IMR-90 (cell line): ENCODE measurements around the gene ITPR3. TPM values are rescaled to one million over a fixed set of nuclear protein-coding genes. Genes with fewer than 3 reads are reported as not detected.

Experiments
- ATAC-seq: fragments of 200-7000 bp; cut with Tn5 transposase; 2 replicates; pipeline ENCODE4 v1.9.1; 2020; ENCODE audit warnings: low read depth, mild to moderate bottlenecking, moderate library complexity
- BruUV-seq: library from RNA; stranded (reverse); fragments of 400-500 nt; replicated peaks from 2 replicates; lab custom pipeline; 2021; lab: Mats Ljungman, UMichigan
- CTCF ChIA-PET: fragments of 300-600 bp; formaldehyde crosslinking; extraction: SDS; loops from one replicate; lab custom pipeline; 2021; ENCODE audit warnings: antibody characterized with exemption; lab: Yijun Ruan, JAX
- POLR2A ChIA-PET: fragments of 300-600 bp; sonication (Branson Sonifier 250); formaldehyde crosslinking; loops from one replicate; lab custom pipeline; 2022; ENCODE audit warnings: antibody characterized with exemption; ENCODE audit not compliant: unreplicated experiment; lab: Charles Lee
- DNase-seq: peaks from one replicate; pipeline ENCODE4 v3.0.0; 2013
- H2AFZ ChIP-seq: replicated peaks from 2 replicates; pipeline ENCODE3; 2013; ENCODE audit warnings: low read length, mild to moderate bottlenecking; ENCODE audit not compliant: poor library complexity
- H2AK5ac ChIP-seq: 2 replicates; pipeline ENCODE4 v1.6.1; 2013; ENCODE audit warnings: low read depth, low read length, inconsistent platforms
- H2AK9ac ChIP-seq: replicated peaks from 2 replicates; pipeline ENCODE3; 2013; ENCODE audit warnings: mild to moderate bottlenecking, low read depth, low read length, moderate library complexity; ENCODE audit not compliant: poor library complexity
- H2BK120ac ChIP-seq: 2 replicates; pipeline ENCODE4 v1.6.1; 2013; ENCODE audit warnings: low read depth, low read length, inconsistent platforms
- H2BK15ac ChIP-seq: 3 replicates; pipeline ENCODE4 v1.6.1; 2013; ENCODE audit warnings: low read depth, low read length, inconsistent platforms
- H2BK20ac ChIP-seq: 2 replicates; pipeline ENCODE4 v1.6.1; 2013; ENCODE audit warnings: low read depth, mild to moderate bottlenecking, inconsistent platforms, low read length, moderate library complexity
- H2BK5ac ChIP-seq: 2 replicates; pipeline ENCODE4 v1.6.1; 2013; ENCODE audit warnings: mild to moderate bottlenecking, low read depth, low read length, inconsistent platforms; ENCODE audit not compliant: poor library complexity, severe bottlenecking
- H3K14ac ChIP-seq: replicated peaks from 2 replicates; pipeline ENCODE4 v1.6.1; 2013; ENCODE audit warnings: low read depth, low read length, inconsistent platforms
- H3K18ac ChIP-seq: 2 replicates; pipeline ENCODE4 v1.6.1; 2013; ENCODE audit warnings: low read depth, low read length, control low read depth
- H3K23ac ChIP-seq: 2 replicates; pipeline ENCODE4 v1.6.1; 2013; ENCODE audit warnings: low read depth, low read length, inconsistent platforms
- H3K27ac ChIP-seq: 2 replicates; pipeline ENCODE4 v1.5.1; 2013; ENCODE audit warnings: mild to moderate bottlenecking, control low read depth, low read length; ENCODE audit not compliant: insufficient read depth
- H3K27me3 ChIP-seq: 2 replicates; pipeline ENCODE4 v1.6.1; 2013; ENCODE audit warnings: low read length; ENCODE audit not compliant: control insufficient read depth, insufficient read depth
- H3K36me3 ChIP-seq: 2 replicates; pipeline ENCODE4 v1.6.1; 2013; ENCODE audit warnings: low read length, mixed read lengths; ENCODE audit not compliant: control insufficient read depth, insufficient read depth
- H3K4ac ChIP-seq: 2 replicates; pipeline ENCODE4 v1.6.1; 2013; ENCODE audit warnings: low read depth, low read length, inconsistent platforms
- H3K4me1 ChIP-seq: 2 replicates; pipeline ENCODE4 v1.6.1; 2013; ENCODE audit warnings: low read length, mixed read lengths; ENCODE audit not compliant: control insufficient read depth, insufficient read depth
- H3K4me2 ChIP-seq: 2 replicates; pipeline ENCODE4 v1.6.1; 2013; ENCODE audit warnings: low read depth, mild to moderate bottlenecking, control low read depth, low read length, moderate library complexity
- H3K4me3 ChIP-seq: 2 replicates; pipeline ENCODE4 v1.5.1; 2013; ENCODE audit warnings: low read depth, mild to moderate bottlenecking, control low read depth, low read length, moderate library complexity; ENCODE audit not compliant: insufficient read depth
- H3K56ac ChIP-seq: 2 replicates; pipeline ENCODE4 v1.6.1; 2013; ENCODE audit warnings: low read length, inconsistent platforms; ENCODE audit not compliant: insufficient read depth; ENCODE audit errors: extremely low read depth
- H3K79me1 ChIP-seq, 2 experiments: 2 replicates each; pipeline ENCODE4 v1.6.1; 2013; ENCODE audit warnings: low read length in 2 of 2, inconsistent platforms in 1 of 2, low read depth in 1 of 2
- H3K9ac ChIP-seq: 2 replicates; pipeline ENCODE4 v1.6.1; 2013; ENCODE audit warnings: low read depth, low read length, control low read depth
- H3K9me1 ChIP-seq: 2 replicates; pipeline ENCODE4 v1.6.1; 2013; ENCODE audit warnings: low read length, inconsistent platforms; ENCODE audit not compliant: insufficient read depth
- H3K9me3 ChIP-seq: 2 replicates; pipeline ENCODE4 v1.6.1; 2013; ENCODE audit warnings: low read length; ENCODE audit not compliant: control insufficient read depth, insufficient read depth
- H4K20me1 ChIP-seq: 2 replicates; pipeline ENCODE4 v1.6.1; 2013; ENCODE audit warnings: low read length, inconsistent platforms; ENCODE audit not compliant: insufficient read depth
- H4K5ac ChIP-seq: 2 replicates; pipeline ENCODE4 v1.6.1; 2013; ENCODE audit warnings: mild to moderate bottlenecking, low read depth, low read length, control low read depth
- H4K8ac ChIP-seq, 2 experiments: 2 replicates each; pipeline ENCODE4 v1.6.1; 2013; ENCODE audit warnings: low read depth in 2 of 2, low read length in 2 of 2, control low read depth in 1 of 2, inconsistent platforms in 1 of 2
- H4K91ac ChIP-seq: 2 replicates; pipeline ENCODE4 v1.6.1; 2013; ENCODE audit warnings: low read depth, low read length, inconsistent platforms; ENCODE audit not compliant: insufficient read depth
- CEBPB ChIP-seq: IDR thresholded peaks from 2 replicates; pipeline ENCODE4 v1.6.1; 2012; ENCODE audit warnings: low read depth, low read length, improper control_type of control experiment
- CHD1 ChIP-seq: IDR thresholded peaks from 2 replicates; pipeline ENCODE4 v1.6.1; 2012; ENCODE audit warnings: low read depth, low read length, improper control_type of control experiment
- MAFK ChIP-seq: IDR thresholded peaks from 2 replicates; pipeline ENCODE4 v1.6.1; 2012; ENCODE audit warnings: low read depth, low read length, improper control_type of control experiment
- MXI1 ChIP-seq: IDR thresholded peaks from 2 replicates; pipeline ENCODE4 v1.6.1; 2012; ENCODE audit warnings: low read depth, mild to moderate bottlenecking, low read length, moderate library complexity, borderline replicate concordance
- RFX5 ChIP-seq: IDR thresholded peaks from 2 replicates; pipeline ENCODE4 v1.8.0; 2012; ENCODE audit warnings: low read depth, mild to moderate bottlenecking, low read length, moderate library complexity
- SMC3 ChIP-seq: fragments of 150-350 bp; IDR thresholded peaks from 2 replicates; pipeline ENCODE4 v1.6.1; 2016; ENCODE audit warnings: low read depth, mild to moderate bottlenecking, antibody characterized with exemption, low read length, moderate library complexity
- WGBS, 2 experiments: methylation state at CpG; one replicate each; pipeline versions ENCODE4 v1.1.5 to v1.1.7; 2013; ENCODE audit warnings: missing lambda C conversion rate in 2 of 2; ENCODE audit not compliant: insufficient read length in 1 of 2; ENCODE audit errors: extremely low coverage in 2 of 2; 5-methylcytosine and 5-hydroxymethylcytosine counted together
- dilution Hi-C: fragments of 300-500 bp; cut with HindIII; formaldehyde crosslinking; loops from one replicate; pipeline ENCODE4 v1.14.3; 2018; ENCODE audit warnings: low sequenced_read_pairs; ENCODE audit not compliant: unreplicated experiment
- in situ Hi-C: fragments of 300-500 bp; cut with MboI; formaldehyde crosslinking; loops from 3 replicates; pipeline ENCODE4 v1.14.3; 2019; ENCODE audit warnings: low sequenced_read_pairs, inconsistent platforms, mixed read lengths
- intact Hi-C: fragments of 100-400 bp; cut with micrococcal nuclease; formaldehyde crosslinking; loops from 2 replicates; pipeline ENCODE4 v1.10.0; 2022
- polyA plus RNA-seq, 3 experiments: library from polyadenylated mRNA; depleted of rRNA; stranded (reverse); fragments of >200 nt; gene quantifications; 2 replicates each; pipeline ENCODE4 v1.2.3, GENCODE V29; 2012; ENCODE audit warnings: low replicate concordance in 1 of 3
- total RNA-seq: library from RNA; depleted of rRNA; stranded (reverse); fragments of >200 nt; gene quantifications from 2 replicates; pipeline ENCODE4 v1.2.3, GENCODE V29; 2012

ITPR3 gene
- total and polyA plus RNA-seq, 2 of the 4 experiments (the other 2 are of a cell fraction): 1.6 to 3.7 TPM

GRCh38 chr6:33739571-33739970, 118.4 kb downstream of the ITPR3 start:
- Histone ChIP-seq H4K20me1 (no peaks in the 10 kb centered on the region; the same call in 1 of the 2 replicates), H3K9me3 (no peaks in the 10 kb centered on the region), H4K91ac (no peak overlapping the region), H3K23ac (no peak overlapping the region), H3K27me3 (peaks cover 8% of the 10 kb centered on the region; the same call in 1 of the 2 replicates), H3K4me2 (no peak overlapping the region), H4K8ac (no peak overlapping the region), H2AK5ac (no peak overlapping the region), H3K4me1 (no peaks in the 10 kb centered on the region), H3K79me1 (no peaks in the 10 kb centered on the region), H3K9ac (no peak overlapping the region), H3K56ac (no peak overlapping the region), H2BK5ac (no peak overlapping the region), H3K4me3 (no peak overlapping the region), H3K9me1 (no peaks in the 10 kb centered on the region), H2AK9ac (no peak overlapping the region), H3K18ac (no peak overlapping the region), H2BK120ac (no peak overlapping the region), H2BK20ac (no peak overlapping the region), H3K14ac (no peak overlapping the region), H2BK15ac (no peak overlapping the region), H3K4ac (no peak overlapping the region), H2AFZ (no peak overlapping the region), H3K27ac (no peak overlapping the region), H4K5ac (no peak overlapping the region), H3K36me3 (no peaks in the 10 kb centered on the region)
- in situ Hi-C loops: no loop called here
- ChIA-PET POLR2A (no interaction called here), CTCF (no interaction called here)
- DNase-seq: no peak
- dilution Hi-C loops: no loop called here
- TF ChIP-seq CHD1 (no peak), SMC3 (no peak), RFX5 (no peak), CEBPB (no peak), MAFK (no peak), MXI1 (no peak)
- 100% methylated on average over 1 of the region's 5 CpGs; no CpG with 5 or more reads in 1 of the 2 experiments for WGBS, 2 experiments
- no peak for ATAC-seq
- intact Hi-C loops: no loop called here
- no TSS peak for BruUV-seq
